ENCODE data around the gene MED16.

MED16 gene

GRCh38 chr19:872266-872951 is 20.6 kb downstream of the MED16 start:
- peak; percentile 54 to 73 for DNase-seq (ENCODE audit: low read depth in 1 of 2, low spot score in 1 of 2)

- no peak for DNase-seq (ENCODE audit: low read depth in 1 of 2, low spot score in 1 of 2)
Observed at GRCh38 chr19:871446-872265, 21.3 kb downstream of the MED16 start.

- DNase-seq (ENCODE audit: low read depth in 1 of 2, low spot score in 1 of 2): no peak
Observed at GRCh38 chr19:870963-871401, 22.0 kb downstream of the MED16 start.

GRCh38 chr19:870314-870713 is 22.7 kb downstream of the MED16 start:
- no peak for DNase-seq (ENCODE audit: low read depth in 1 of 2, low spot score in 1 of 2)

- no peak for DNase-seq (ENCODE audit: low read depth in 1 of 2, low spot score in 1 of 2)
Observed at GRCh38 chr19:869245-870177, 23.5 kb downstream of the MED16 start.

GRCh38 chr19:868458-869244 is 24.3 kb downstream of the MED16 start:
- DNase-seq (ENCODE audit: low read depth in 1 of 2, low spot score in 1 of 2): no peak

- DNase-seq (ENCODE audit: low read depth in 1 of 2, low spot score in 1 of 2): no peak
Observed at GRCh38 chr19:867855-868457, 25.0 kb downstream of the MED16 start.

- DNase-seq (ENCODE audit: low read depth in 1 of 2, low spot score in 1 of 2): no peak
Observed at GRCh38 chr19:867301-867793, 25.6 kb downstream of the MED16 start.

- DNase-seq (ENCODE audit: low read depth in 1 of 2, low spot score in 1 of 2): no peak
Observed at GRCh38 chr19:866769-867300, 26.2 kb downstream of the MED16 start.

GRCh38 chr19:863315-863620 is 29.7 kb downstream of the MED16 start:
- no peak for DNase-seq (ENCODE audit: low read depth in 1 of 2, low spot score in 1 of 2)

- DNase-seq (ENCODE audit: low read depth in 1 of 2, low spot score in 1 of 2): peak; percentile 66 to 67
Observed at GRCh38 chr19:862581-863314, 30.2 kb downstream of the MED16 start.

GRCh38 chr19:861756-862580 is 31.0 kb downstream of the MED16 start:
- DNase-seq (ENCODE audit: low read depth in 1 of 2, low spot score in 1 of 2): peak; percentile 36 to 54

- no peak for DNase-seq (ENCODE audit: low read depth in 1 of 2, low spot score in 1 of 2)
Observed at GRCh38 chr19:861141-861755, 31.7 kb downstream of the MED16 start.

- no peak for DNase-seq (ENCODE audit: low read depth in 1 of 2, low spot score in 1 of 2)
Observed at GRCh38 chr19:858868-859843, 33.8 kb downstream of the MED16 start, which contains the start of gene CFD. CFD (plus strand) TSS chr19:859664; CDS start chr19:859690, 26 bp downstream.

- DNase-seq (ENCODE audit: low read depth in 1 of 2, low spot score in 1 of 2): no peak
Observed at GRCh38 chr19:858284-858683, 34.7 kb downstream of the MED16 start.

GRCh38 chr19:855566-856120 is 37.3 kb downstream of the MED16 start:
- no peak for DNase-seq (ENCODE audit: low read depth in 1 of 2, low spot score in 1 of 2)
